Effector memory CD8-positive, alpha-beta T cell (primary cell): ENCODE results near the gene NFATC2IP.
"Not testable (repeated sequence)": the region's sequence is repeated elsewhere in the genome, so short reads cannot be mapped to it uniquely, and the experiment has no call there.

Experiments used
- ATAC-seq: fragments of 150-1000 bp; cut with Tn5 transposase; replicated peaks from 2 replicates; pipeline ENCODE4 v1.10.0; 2021; ENCODE audit warnings: mild to moderate bottlenecking, moderate library complexity
- DNase-seq, 3 experiments: peaks; one replicate each; pipeline ENCODE4 v3.0.0; 2021
- H3K27ac Mint-ChIP-seq, 2 donors: one replicate each; pipeline ENCODE4 v1.8.0; 2022; ENCODE audit warnings: mild to moderate bottlenecking in 2 of 2, mixed read lengths in 2 of 2, moderate library complexity in 2 of 2
- H3K27me3 Mint-ChIP-seq, 2 donors: one replicate each; pipeline ENCODE4 v1.8.0; 2022; ENCODE audit warnings: mixed read lengths in 2 of 2
- H3K36me3 Mint-ChIP-seq: one replicate; pipeline ENCODE4 v1.8.0; 2022; ENCODE audit warnings: mild to moderate bottlenecking, moderate library complexity, mixed read lengths; ENCODE audit not compliant: insufficient read depth
- H3K4me1 Mint-ChIP-seq, 2 donors: one replicate each; pipeline ENCODE4 v1.8.0; 2022; ENCODE audit warnings: low read depth in 2 of 2, mixed read lengths in 2 of 2
- H3K4me3 Mint-ChIP-seq, 2 donors: one replicate each; pipeline ENCODE4 v1.8.0; 2022; ENCODE audit warnings: mild to moderate bottlenecking in 2 of 2, mixed read lengths in 2 of 2, moderate library complexity in 2 of 2
- H3K9me3 Mint-ChIP-seq, 2 donors: one replicate each; pipeline ENCODE4 v1.8.0; 2022; ENCODE audit warnings: mixed read lengths in 2 of 2

NFATC2IP gene

DNA sequence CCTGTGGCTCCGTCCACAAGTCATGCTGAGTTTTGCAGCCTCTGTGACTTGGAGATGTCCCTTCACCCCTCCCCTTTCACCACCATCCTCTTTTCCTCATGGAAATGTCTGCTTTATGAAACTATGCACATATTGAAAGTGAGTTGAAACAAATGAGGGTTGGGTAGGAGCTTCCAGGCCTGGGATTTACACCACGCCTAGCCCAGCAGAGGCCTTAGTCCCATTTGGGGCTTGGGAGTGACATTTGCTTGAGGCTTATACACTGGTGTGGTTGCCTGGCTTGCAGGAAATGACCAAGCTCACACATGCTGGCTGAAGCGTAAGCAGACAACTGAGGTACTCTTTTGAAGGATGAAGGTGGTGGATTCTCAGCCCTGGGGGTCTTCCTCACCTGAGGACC lies 13.3 kb downstream of the NFATC2IP start:
- peaks cover 56% of the 10 kb centered on the region for H3K36me3 Mint-ChIP-seq
- H3K9me3 Mint-ChIP-seq, result no peaks in the 10 kb centered on the region
- no peak overlapping the region for H3K27ac Mint-ChIP-seq
- no peak for ATAC-seq
- no peak for DNase-seq
- H3K27me3 Mint-ChIP-seq, result no peaks in the 10 kb centered on the region
- peaks cover 1 to 3% of the 10 kb centered on the region in 2 donors for H3K4me1 Mint-ChIP-seq
- no peak overlapping the region for H3K4me3 Mint-ChIP-seq

DNA sequence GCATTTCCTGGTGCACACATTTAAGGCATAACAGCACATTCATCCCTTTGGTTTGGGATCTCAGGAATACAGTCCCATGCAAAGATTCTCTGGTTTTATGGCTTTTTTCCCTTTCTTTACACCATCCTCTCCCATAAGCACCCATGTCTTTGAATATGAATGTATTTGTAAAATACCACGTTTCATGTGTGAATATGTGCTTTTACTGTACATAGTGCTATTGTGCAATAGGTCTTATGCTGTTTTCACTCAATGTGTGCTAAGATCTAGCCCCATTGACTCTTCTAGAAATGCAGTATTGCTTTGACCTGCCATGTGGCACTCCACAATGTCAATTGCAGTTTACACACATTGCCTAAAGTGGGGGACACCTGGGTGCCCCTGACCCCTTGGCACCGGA lies 13.8 kb downstream of the NFATC2IP start:
- no peaks in the 10 kb centered on the region for H3K27me3 Mint-ChIP-seq
- no peak overlapping the region for H3K27ac Mint-ChIP-seq
- DNase-seq (no peak), ATAC-seq (no peak)
- H3K4me3 Mint-ChIP-seq, result no peak overlapping the region
- H3K9me3 Mint-ChIP-seq, result no peaks in the 10 kb centered on the region
- H3K4me1 Mint-ChIP-seq, result no peaks in the 10 kb centered on the region
- peaks cover 52% of the 10 kb centered on the region for H3K36me3 Mint-ChIP-seq

DNA sequence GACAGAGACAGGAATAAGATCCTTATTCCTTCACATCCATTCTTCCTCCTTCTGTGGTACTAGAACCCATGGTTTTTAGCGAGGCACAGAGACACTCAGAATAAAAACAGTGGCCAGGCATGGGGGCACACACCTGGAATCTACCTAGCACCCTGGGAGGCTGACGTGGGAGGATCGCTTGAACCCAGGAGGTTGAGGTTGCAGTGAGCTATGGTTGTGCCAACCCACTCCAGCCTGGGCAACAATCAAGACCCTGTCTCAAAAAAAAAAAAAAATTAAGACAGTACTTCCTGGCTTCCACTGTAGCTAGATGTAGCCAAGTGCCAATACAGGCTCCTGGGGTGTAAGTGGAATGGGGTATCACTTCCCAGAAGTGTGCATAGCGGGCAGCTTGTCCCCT lies 16.4 kb downstream of the NFATC2IP start:
- H3K9me3 Mint-ChIP-seq, result no peaks in the 10 kb centered on the region

DNA sequence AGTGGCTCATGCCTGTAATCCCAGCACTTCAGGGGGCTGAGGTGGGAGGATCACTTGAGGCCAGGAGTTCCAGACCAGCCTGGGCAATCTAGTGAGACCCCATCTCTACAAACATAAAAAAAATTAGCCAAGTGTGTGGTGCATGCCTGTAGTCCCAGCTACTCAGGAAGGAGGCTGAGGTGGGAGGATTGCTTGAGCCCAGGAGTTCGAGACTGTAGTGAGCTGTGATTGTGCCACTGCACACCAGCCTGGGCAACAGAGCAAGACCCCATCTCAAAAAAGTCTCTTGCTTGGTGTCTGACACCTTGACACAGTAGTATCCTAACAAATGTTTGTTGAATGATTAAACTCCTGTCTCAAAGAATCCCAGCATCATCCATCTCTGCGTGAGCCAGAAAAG lies 19.0 kb downstream of the NFATC2IP start:
- not testable (repeated sequence) for H3K4me3 Mint-ChIP-seq, H3K27me3 Mint-ChIP-seq, H3K27ac Mint-ChIP-seq

More for the DNA sequence above, 16.4 kb downstream of the NFATC2IP start:
- Mint-ChIP-seq H3K27me3 (no peaks in the 10 kb centered on the region), H3K27ac (peak overlapping the region in 1 of 2 donors; percentile 44), H3K4me1 (no peaks in the 10 kb centered on the region), H3K4me3 (no peak overlapping the region), H3K36me3 (peaks cover 37% of the 10 kb centered on the region)
- ATAC-seq (no peak), DNase-seq (no peak)

DNA sequence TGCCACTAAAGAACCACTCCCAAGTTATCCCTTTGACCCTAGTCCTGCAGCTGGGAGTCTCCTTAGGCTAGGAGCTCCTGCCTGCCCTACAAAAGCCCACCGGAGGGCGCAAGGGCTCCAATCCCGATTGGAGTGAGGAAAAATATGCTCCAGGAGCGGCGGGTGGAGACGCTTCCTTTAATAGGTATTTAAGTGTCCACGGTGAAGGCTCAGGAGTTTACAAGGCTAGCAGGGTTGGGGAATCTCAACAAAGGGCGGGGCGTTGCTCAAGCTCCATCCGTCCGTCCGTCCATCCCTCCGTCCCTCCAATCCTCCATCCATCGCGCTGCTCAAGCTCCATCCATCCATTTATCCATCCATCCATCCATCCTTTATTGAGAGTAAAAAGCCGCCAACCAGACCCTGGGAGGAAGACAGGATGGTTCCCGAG lies 23.3 kb downstream of the NFATC2IP start:
- peaks cover 6% of the 10 kb centered on the region for H3K36me3 Mint-ChIP-seq
- ATAC-seq, result peak; percentile 8
- peak overlapping the region; percentile 98 to 99 for H3K4me3 Mint-ChIP-seq
- no peaks in the 10 kb centered on the region for H3K9me3 Mint-ChIP-seq
- H3K27me3 Mint-ChIP-seq, result no peaks in the 10 kb centered on the region
- peaks cover 30 to 33% of the 10 kb centered on the region in 2 donors for H3K4me1 Mint-ChIP-seq
- DNase-seq, result no peak
- H3K27ac Mint-ChIP-seq, result peak overlapping the region; percentile 98

More for the DNA sequence above, 19.0 kb downstream of the NFATC2IP start:
- H3K36me3 Mint-ChIP-seq, result peaks cover 20% of the 10 kb centered on the region
- not testable (repeated sequence) for H3K9me3 Mint-ChIP-seq, DNase-seq, ATAC-seq, H3K4me1 Mint-ChIP-seq

DNA sequence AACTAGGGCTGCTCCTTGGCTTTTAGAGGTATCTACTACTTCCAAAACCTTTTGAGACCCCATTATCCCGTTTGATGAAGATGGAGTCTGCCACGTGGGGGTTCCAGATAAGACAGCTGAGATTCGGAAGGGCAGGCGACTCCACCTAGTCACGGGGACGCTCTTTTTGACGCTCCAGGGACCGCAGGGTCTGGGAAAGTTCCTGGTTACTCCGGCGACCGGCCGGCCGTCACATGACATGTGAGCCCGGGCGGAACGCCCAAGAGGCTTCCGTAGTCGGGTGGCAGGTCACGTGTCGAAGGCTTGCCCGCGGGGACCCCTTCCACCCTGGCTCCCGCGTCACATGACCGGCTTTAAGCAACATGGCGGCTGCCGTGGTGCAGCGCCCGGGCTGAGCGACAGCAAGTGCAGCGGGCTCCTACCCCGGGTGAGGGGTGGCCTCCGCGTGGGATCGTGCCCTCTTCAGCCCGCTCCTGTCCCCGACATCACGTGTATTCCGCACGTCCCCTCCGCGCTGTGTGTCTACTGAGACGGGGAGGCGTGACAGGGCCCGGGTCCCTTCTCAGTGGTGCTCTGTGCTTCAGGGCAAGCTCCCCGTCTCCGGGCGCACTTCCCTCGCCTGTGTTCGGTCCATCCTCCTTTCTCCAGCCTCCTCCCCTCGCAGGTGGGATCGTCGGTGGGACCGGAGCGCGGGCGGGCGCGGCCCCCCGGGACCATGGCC lies 23.9 kb downstream of the NFATC2IP start, which contains the start of gene SPNS1:
TSS of gene SPNS1 (plus strand) at position 342 of the 721 bp plus-strand sequence. CDS start at position 716, 374 bp downstream.
- Mint-ChIP-seq H3K27me3 (no peaks in the 10 kb centered on the region), H3K9me3 (no peaks in the 10 kb centered on the region), H3K27ac (peak within 1 kb of the TSS; percentile 98), H3K4me3 (peak within 1 kb of the TSS; percentile 98 to 99), H3K4me1 (peaks cover 30 to 33% of the 10 kb centered on the region in 2 donors), H3K36me3 (peaks cover 9% of the 10 kb centered on the region)
- ATAC-seq (peak; percentile 95), DNase-seq (peak; percentile 80 to 85 (median 83))

DNA sequence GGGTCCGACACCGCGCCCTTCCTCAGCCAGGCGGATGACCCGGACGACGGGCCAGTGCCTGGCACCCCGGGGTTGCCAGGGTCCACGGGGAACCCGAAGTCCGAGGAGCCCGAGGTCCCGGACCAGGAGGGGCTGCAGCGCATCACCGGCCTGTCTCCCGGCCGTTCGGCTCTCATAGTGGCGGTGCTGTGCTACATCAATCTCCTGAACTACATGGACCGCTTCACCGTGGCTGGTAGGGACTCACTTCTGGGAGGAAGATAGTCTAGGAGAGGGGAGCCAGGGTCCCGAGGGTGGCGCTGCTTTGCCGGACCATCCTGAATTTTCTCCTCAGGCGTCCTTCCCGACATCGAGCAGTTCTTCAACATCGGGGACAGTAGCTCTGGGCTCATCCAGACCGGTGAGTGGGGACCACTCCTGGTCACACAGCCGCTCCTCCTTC lies 24.4 kb downstream of the NFATC2IP start:
- Mint-ChIP-seq H3K36me3 (peaks cover 9% of the 10 kb centered on the region), H3K4me3 (peak overlapping the region; percentile 98 to 99), H3K27me3 (no peaks in the 10 kb centered on the region), H3K27ac (peak overlapping the region; percentile 98), H3K9me3 (no peaks in the 10 kb centered on the region), H3K4me1 (peaks cover 30 to 33% of the 10 kb centered on the region in 2 donors)
- DNase-seq (no peak), ATAC-seq (no peak)

DNA sequence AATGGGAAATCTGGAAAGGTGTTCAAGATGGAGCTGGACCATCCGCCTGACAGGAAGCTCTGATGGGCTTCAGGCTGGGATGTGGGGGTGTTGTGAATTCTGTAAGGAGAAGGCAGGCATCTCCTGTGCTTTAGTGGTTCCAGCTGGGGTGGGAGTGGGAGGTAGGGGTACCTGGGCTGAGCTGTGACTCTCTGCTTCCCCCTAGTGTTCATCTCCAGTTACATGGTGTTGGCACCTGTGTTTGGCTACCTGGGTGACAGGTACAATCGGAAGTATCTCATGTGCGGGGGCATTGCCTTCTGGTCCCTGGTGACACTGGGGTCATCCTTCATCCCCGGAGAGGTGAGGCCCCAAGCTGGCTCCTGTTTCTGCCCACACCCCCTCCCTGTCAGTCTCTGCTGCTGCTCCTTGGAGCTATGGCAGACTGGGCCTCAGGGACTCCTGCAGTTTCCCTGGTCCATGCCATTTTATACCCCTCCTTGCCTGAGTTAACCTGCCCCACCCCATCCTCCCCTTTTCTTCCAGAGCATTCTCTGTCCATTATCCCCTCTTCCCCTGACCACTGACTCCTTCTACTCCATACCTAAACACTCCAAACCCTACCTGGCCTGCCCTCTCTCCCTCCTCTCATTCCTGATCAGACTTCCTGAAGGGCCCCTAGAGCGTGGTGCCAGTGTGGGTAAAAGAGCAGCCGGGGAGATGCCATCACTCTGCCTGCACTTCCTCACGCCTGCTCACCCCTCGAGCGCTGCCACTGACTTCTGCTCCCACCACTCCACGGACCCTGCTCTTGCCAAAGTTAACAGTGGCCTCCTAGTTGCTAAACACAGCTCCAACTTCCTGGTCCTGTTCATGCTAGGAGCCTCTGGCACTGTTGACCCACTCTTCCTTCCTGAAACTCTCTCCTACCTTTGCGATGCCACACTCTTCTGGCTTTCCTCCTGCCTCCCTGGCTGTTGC lies 27.2 kb downstream of the NFATC2IP start:
- no peaks in the 10 kb centered on the region for H3K27me3 Mint-ChIP-seq
- no peak for ATAC-seq
- peaks cover 33 to 36% of the 10 kb centered on the region in 2 donors for H3K4me1 Mint-ChIP-seq
- H3K27ac Mint-ChIP-seq, result no peak overlapping the region
- H3K9me3 Mint-ChIP-seq, result no peaks in the 10 kb centered on the region
- H3K4me3 Mint-ChIP-seq, result no peak overlapping the region
- no peak for DNase-seq
- H3K36me3 Mint-ChIP-seq, result peaks cover 24% of the 10 kb centered on the region

DNA sequence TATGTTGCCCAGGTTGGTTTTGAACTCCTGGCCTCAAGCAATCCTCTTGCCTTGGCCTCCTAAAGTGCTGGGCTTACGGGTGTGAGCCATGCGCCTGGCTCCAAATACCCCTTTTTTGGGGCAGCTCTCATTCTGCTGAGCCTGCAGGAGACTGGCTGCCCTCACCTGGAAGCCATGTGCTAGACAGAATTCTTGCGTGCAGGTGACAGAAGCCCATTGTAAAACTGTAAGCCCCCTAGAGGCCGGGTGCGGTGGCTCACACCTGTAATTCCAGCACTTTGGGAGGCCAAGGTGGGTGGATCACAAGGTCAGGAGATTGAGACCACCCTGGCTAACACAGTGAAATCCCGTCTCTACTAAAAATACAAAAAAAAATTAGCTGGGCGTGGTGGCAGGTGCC lies 29.6 kb downstream of the NFATC2IP start:
- H3K27ac Mint-ChIP-seq, result peak overlapping the region in 1 of 2 donors; percentile 77
- DNase-seq, H3K9me3 Mint-ChIP-seq, ATAC-seq, H3K27me3 Mint-ChIP-seq, H3K4me3 Mint-ChIP-seq: not testable (repeated sequence)
- peaks cover 19% of the 10 kb centered on the region for H3K36me3 Mint-ChIP-seq
- peaks cover 37 to 41% of the 10 kb centered on the region in 2 donors for H3K4me1 Mint-ChIP-seq

DNA sequence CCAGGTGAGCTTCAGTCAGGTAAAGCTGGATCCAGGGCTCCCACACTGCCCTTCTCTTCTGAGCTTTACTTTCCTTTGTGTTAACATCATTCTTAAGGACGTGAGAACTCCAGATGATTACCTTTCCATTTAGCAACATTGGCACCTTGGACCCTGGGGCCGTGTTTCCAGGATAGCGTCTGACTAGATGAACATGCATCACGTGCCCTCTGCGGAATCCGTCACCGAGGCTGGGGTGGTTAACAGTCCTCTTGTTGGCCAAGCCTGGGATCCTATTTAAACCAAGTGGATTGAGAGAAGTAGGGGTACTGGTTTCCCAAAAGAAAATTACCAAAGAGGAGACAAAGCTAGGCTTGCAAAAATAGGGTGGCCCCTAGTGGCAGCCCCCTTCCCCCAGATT lies 30.2 kb downstream of the NFATC2IP start:
- Mint-ChIP-seq H3K4me3 (no peak overlapping the region), H3K27ac (no peak overlapping the region), H3K9me3 (no peaks in the 10 kb centered on the region), H3K36me3 (peaks cover 24% of the 10 kb centered on the region), H3K27me3 (no peaks in the 10 kb centered on the region), H3K4me1 (peaks cover 37 to 41% of the 10 kb centered on the region in 2 donors)
- no peak for DNase-seq
- no peak for ATAC-seq

DNA sequence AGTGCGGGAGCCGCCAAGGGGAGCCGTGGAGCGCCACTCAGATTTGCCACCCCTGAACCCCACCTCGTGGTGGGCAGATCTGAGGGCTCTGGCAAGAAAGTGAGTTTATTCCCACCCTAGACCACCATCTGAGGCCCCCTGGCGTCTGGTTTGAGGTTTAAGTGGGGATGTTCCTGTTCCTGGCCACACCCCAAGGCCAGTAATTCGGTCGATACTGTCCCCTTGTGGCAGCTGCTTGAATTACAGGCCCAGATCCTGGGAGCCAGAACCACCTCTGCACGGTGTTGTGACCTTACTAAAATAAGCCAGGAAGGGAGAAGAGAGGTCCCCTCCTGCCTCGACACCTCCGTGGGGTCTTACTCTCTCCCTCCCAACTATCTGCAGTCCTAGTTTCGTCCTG lies 30.8 kb downstream of the NFATC2IP start:
- H3K27me3 Mint-ChIP-seq, result no peaks in the 10 kb centered on the region
- no peak for ATAC-seq
- no peak overlapping the region for H3K4me3 Mint-ChIP-seq
- H3K4me1 Mint-ChIP-seq, result peaks cover 41 to 44% of the 10 kb centered on the region in 2 donors
- peaks cover 27% of the 10 kb centered on the region for H3K36me3 Mint-ChIP-seq
- no peak for DNase-seq
- peak overlapping the region in 1 of 2 donors; percentile 68 for H3K27ac Mint-ChIP-seq
- H3K9me3 Mint-ChIP-seq, result no peaks in the 10 kb centered on the region

DNA sequence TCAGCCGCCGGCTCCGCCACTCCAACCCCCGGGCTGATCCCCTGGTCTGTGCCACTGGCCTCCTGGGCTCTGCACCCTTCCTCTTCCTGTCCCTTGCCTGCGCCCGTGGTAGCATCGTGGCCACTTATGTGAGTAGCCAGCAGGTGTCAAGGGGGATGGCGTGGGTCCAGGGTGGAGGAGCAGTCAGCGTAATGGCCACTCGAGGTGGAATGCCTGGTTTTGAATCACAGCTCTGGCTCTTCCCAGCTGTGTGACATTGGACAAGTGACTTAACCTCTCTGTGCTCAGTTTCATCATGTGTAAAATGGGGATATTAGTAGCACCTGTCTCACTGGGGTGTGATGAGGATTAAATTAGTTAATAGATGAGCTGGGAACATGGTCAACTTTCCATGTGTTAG lies 31.7 kb downstream of the NFATC2IP start:
- Mint-ChIP-seq H3K36me3 (peaks cover 36% of the 10 kb centered on the region), H3K27me3 (no peaks in the 10 kb centered on the region), H3K9me3 (peaks cover 4 to 6% of the 10 kb centered on the region in 2 donors), H3K4me3 (no peak overlapping the region), H3K4me1 (peaks cover 44 to 46% of the 10 kb centered on the region in 2 donors), H3K27ac (peak overlapping the region; percentile 68 to 97)
- DNase-seq (no peak), ATAC-seq (no peak)

DNA sequence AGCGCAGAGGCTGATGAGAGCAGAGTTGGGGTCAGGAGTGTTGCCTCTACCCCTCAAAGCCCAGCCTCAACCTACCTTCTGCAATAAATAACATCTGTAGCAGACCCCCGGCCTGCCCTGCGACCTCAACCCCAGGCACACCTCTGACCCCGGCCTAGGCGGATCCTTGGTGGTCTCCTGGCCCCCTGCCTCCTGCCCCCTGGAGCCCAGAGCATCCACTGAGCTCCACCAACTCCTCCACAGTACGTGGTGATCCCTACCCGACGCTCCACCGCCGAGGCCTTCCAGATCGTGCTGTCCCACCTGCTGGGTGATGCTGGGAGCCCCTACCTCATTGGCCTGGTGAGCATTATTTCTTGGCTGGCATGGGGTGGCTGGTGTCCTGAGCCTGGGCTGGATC lies 32.2 kb downstream of the NFATC2IP start:
- no peak for DNase-seq
- H3K36me3 Mint-ChIP-seq, result peaks cover 42% of the 10 kb centered on the region
- H3K4me3 Mint-ChIP-seq, result peak overlapping the region in 1 of 2 donors; percentile 99
- H3K27me3 Mint-ChIP-seq, result no peaks in the 10 kb centered on the region
- peak overlapping the region; percentile 92 to 97 for H3K27ac Mint-ChIP-seq
- no peak for ATAC-seq
- peaks cover 6 to 10% of the 10 kb centered on the region in 2 donors for H3K9me3 Mint-ChIP-seq
- peaks cover 46% of the 10 kb centered on the region in 2 donors for H3K4me1 Mint-ChIP-seq
